Cardiac fibroblast (primary cell): ENCODE data around the gene RNH1.
A peak's percentile ranks its signal among the peaks of the same experiment; 100 is the strongest.

Experiments used
- DNase-seq, 2 donors: peaks; one replicate each; pipeline versions ENCODE4 v3.0.0 to v3.0.0-alpha.2; 2010; ENCODE audit warnings: low read depth in 2 of 2
- H3K4me3 ChIP-seq, 2 donors: replicated peaks in 1 of 2; 1 replicate in 1 of 2; 2 replicates in 1 of 2; pipeline ENCODE4 v1.5.1; 2011; ENCODE audit warnings: low read depth in 2 of 2, low read length in 2 of 2, mild to moderate bottlenecking in 2 of 2, moderate library complexity in 1 of 2
- CTCF ChIP-seq: IDR thresholded peaks from one replicate; pipeline ENCODE4 v1.5.1; 2011; ENCODE audit warnings: low read depth, mild to moderate bottlenecking, low read length, inconsistent platforms

The RNH1 gene

GRCh38 chr11:462107-462890 is 44.7 kb downstream of the RNH1 start:
- H3K4me3 ChIP-seq: no peak overlapping the region

GRCh38 chr11:461626-462025 is 45.4 kb downstream of the RNH1 start:
- H3K4me3 ChIP-seq: no peak overlapping the region
- no peak for DNase-seq

More at GRCh38 chr11:462107-462890, 44.7 kb downstream of the RNH1 start:
- TF ChIP-seq CTCF: no peak
- DNase-seq: no peak

GRCh38 chr11:460331-461199 is 46.5 kb downstream of the RNH1 start:
- no peak for TF ChIP-seq CTCF
- peak overlapping the region; percentile 8 to 46 for H3K4me3 ChIP-seq

More at GRCh38 chr11:461626-462025, 45.4 kb downstream of the RNH1 start:
- TF ChIP-seq CTCF: no peak

GRCh38 chr11:459511-460220 is 47.4 kb downstream of the RNH1 start:
- DNase-seq: peak in 1 of 2 donors; percentile 57
- peak overlapping the region in 1 of 2 donors; percentile 46 for H3K4me3 ChIP-seq
- no peak for TF ChIP-seq CTCF

More at GRCh38 chr11:460331-461199, 46.5 kb downstream of the RNH1 start:
- DNase-seq: peak; percentile 89 to 94

GRCh38 chr11:457111-457760 is 49.8 kb downstream of the RNH1 start:
- no peak for DNase-seq
- H3K4me3 ChIP-seq: no peak overlapping the region
- TF ChIP-seq CTCF: no peak

- no peak for DNase-seq
- no peak overlapping the region for H3K4me3 ChIP-seq
Measured at GRCh38 chr11:456533-456932, 50.5 kb downstream of the RNH1 start.

More at GRCh38 chr11:456533-456932, 50.5 kb downstream of the RNH1 start:
- TF ChIP-seq CTCF: no peak
